GM12873 (cell line): ENCODE data around the gene MUS81.

Experiments
- TF ChIP-seq, protein P1 (sequence below): IDR thresholded peaks from 2 replicates; pipeline ENCODE4 v1.5.1; 2012; ENCODE audit warnings: low read depth, mild to moderate bottlenecking, moderate library complexity, low read length, control low read depth; ENCODE audit not compliant: insufficient read depth; ENCODE audit errors: missing control alignments

Gene MUS81

DNA sequence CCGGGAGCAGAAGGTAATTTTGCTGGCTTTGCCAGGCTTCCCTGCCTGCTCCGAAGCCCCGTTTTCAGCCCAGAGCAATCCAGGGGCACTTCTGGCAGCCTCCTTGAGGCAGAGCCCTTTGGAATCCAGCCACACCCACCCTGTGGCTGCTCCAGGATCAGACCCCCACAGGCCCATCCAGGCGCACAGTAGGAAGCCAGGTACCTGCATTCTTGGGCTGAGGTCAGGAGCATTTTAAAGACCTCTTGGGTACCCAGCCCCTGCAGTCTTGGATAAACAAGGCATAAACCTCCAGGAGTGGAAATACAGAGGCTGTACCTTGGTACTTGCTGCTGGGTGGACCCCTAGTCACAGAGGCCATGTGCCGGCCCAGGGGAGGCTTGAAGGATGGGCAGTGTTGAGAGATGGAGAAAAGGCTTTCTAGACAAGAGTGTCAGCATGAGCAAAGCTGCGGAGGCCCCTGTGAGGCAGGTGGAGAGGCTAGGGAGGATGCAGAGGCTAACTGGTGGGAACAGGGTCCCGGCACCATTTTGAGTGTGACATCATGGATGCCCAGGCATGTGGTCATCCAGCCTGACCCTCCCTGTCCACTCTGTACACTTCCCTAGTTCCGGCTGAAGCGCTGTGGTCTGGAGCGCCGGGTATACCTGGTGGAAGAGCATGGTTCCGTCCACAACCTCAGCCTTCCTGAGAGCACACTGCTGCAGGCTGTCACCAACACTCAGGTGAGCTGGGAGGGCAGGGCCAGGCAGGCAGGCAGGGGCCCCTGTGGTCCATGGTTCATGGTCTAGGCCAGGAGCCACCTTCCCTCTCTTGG, 3.9 kb downstream of the MUS81 start:
- TF ChIP-seq, protein P1, sequence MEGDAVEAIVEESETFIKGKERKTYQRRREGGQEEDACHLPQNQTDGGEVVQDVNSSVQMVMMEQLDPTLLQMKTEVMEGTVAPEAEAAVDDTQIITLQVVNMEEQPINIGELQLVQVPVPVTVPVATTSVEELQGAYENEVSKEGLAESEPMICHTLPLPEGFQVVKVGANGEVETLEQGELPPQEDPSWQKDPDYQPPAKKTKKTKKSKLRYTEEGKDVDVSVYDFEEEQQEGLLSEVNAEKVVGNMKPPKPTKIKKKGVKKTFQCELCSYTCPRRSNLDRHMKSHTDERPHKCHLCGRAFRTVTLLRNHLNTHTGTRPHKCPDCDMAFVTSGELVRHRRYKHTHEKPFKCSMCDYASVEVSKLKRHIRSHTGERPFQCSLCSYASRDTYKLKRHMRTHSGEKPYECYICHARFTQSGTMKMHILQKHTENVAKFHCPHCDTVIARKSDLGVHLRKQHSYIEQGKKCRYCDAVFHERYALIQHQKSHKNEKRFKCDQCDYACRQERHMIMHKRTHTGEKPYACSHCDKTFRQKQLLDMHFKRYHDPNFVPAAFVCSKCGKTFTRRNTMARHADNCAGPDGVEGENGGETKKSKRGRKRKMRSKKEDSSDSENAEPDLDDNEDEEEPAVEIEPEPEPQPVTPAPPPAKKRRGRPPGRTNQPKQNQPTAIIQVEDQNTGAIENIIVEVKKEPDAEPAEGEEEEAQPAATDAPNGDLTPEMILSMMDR: no peak

DNA sequence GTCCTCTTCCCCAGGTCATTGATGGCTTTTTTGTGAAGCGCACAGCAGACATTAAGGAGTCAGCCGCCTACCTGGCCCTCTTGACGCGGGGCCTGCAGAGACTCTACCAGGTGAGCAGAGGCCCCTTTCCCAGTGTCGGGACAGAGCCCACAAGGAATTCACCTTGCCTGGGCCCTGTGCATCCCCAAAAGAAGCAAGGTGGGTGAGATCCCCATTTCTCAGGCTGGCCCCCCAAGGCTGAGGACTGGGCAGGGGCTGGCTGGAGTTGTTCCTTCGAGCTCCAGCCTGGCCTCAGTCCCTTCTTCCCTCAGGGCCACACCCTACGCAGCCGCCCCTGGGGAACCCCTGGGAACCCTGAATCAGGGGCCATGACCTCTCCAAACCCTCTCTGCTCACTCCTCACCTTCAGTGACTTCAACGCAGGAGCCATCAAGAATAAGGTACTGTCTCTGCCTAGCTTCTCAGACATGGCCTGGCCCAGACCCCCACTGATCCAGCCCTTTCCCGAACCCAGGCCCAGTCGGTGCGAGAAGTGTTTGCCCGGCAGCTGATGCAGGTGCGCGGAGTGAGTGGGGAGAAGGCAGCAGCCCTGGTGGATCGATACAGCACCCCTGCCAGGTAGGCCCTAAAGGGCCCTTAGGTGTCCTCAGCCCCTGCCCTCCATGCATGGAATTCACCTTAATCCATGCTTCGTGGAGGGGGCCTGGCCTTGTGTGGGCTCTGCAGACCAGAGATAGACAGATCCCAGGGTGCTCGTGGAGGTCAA, 4.7 kb downstream of the MUS81 start:
- TF ChIP-seq, protein P1: no peak

DNA sequence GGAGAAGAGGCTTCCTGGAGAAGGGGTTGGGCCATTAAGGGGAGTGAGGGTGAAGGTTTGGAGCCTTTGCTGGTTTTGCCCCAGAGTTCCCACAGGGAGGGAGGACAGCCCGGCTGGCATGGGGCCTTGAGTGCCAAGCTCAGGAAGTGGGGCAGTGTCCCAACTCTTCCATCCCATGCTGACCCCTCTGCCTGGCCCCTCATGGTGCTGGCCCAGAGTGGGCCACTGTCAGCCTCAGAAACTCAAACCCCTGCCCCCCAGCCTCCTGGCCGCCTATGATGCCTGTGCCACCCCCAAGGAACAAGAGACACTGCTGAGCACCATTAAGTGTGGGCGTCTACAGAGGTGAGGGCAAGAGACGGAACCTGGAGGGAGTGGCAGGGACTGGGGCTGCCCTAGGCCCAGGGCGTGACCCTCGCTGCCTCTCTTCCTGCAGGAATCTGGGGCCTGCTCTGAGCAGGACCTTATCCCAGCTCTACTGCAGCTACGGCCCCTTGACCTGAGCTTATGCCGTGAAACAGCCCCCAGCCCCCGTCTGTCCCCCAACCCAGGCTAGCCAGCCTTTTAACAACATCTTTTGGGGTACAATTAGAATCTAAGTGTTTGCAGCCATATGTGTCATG, 5.4 kb downstream of the MUS81 start:
- TF ChIP-seq, protein P1: no peak

DNA sequence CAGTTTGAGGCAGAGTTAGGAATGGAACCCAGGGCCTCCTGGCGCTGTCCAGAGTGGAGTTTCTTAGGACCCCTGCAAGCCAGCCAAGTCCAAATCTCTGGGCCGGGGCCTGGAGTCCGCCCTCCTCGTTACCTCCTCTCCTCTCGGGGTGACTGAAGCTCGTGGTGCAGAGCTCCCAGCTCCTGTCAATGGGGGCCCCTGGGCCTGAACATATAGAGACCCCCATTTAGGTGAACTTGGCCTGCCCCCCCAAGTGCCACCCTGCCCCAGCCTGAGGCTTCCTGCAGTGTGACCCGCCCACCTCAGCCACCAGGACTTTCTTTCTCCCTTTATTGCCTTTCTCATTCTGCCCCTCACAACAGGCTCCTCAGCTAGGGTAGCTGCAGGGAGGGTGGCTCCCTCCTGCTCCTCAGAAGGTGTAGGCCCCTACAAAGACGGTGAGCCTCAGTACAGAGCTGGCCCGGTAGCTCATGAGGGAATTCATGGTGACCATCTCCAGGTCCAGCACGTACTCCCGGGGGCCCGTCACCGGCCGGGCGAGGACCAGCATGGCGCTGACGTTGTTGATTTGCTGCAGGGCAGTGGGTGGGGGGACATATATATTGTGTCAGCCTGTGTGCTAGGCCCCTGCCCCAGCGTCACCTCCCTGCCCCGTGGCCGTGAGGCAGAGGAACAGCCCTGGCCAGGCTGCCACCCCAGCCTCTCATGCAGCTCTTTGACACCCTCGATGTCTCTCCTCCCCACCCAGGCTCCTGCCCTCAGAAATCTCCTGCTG, 6.5 kb downstream of the MUS81 start:
- TF ChIP-seq, protein P1: no peak

DNA sequence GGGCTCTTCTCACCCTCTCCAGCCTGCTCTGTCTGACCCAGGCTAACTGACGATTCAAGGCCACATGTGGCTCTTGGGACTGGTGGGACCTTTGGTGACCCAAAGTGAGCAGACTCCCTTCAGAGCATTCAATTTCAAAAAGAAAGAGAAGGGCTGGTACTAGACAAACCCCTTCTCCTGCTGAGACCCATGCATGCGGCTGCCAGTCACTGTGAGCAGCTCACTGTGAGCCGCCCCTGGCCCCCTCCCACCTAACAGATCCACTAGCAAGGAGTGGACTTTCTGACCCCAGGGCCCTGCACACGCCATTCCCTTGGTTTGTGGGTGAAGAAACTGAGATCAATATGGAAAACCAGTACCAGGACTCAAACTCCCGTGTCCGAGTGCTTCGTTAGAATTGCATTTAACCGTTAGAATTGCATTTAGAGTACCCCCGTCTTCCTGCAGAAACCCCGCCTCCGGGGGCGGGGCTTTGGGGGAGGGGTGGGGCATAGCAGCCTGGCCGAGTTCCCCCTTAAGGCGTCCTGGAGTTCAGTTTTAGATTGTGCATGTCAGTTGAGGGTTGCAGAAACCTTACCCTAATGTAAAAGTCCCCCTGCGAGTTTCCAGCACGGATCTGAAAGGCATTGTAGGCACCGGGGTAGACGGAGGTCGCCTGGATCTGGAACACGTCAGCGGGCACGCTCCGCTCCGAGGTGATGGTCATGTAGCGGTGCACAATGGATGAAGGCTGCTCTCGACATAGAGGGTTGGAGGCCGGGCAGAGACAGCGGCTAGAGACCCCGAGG, 7.2 kb downstream of the MUS81 start:
- TF ChIP-seq, protein P1: no peak

DNA sequence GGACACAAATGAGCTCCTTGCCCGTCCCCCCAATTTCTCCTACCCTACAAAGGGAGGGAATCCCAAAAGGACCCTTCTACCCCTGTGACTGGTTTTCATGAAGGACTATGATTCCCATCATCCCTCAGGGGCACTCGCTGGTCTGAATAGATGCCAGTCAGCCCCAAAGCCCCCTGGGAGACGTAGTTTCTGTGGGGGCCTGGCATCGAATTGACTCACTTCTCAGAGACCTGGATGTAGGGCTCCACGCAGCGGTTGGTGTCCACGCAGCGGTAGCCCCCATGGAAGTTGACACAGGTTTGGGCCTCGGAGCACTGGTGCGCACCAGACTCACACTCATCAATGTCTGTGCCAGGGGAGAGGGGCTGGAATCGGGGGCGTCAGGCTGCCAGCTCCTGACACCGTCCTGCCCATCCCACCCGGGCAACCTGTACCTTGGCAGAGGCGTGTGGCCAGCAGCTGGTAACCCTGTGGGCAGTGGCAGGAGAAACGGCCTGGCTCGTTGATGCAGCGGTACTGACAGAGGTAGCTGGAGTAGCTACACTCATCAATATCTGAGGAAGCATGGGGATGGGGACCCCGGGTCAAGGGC, 7.9 kb downstream of the MUS81 start:
- TF ChIP-seq, protein P1: no peak
